Measurements from ENCODE around the gene IRF2BP2. TPM values are rescaled to one million over a fixed set of nuclear protein-coding genes. Genes with fewer than 3 reads are reported as not detected.
A peak's percentile ranks its signal among the peaks of the same experiment; 100 is the strongest.

IRF2BP2 gene
- total and polyA plus RNA-seq, 2 of the 13 experiments (the other 11 are each of a cell fraction or from before 2014, with no cell fraction given), result 140 to 147 TPM

- TF ChIP-seq ZBTB14 (CRISPR knock-in tag; IDR thresholded peaks at IDR 0.05), result peak; percentile 63; the same call in 1 of the 2 replicates
- TF ChIP-seq ZNF646 (CRISPR knock-in tag; IDR thresholded peaks at IDR 0.05), result peak; percentile 56; the same call in 1 of the 2 replicates
- no peak for TF ChIP-seq SETDB1 (CRISPR knock-in tag; IDR thresholded peaks at IDR 0.05; ENCODE audit: borderline replicate concordance)
- peak; percentile 37; the same call in 1 of the 2 replicates for TF ChIP-seq MNT (IDR thresholded peaks at IDR 0.05)
- peak; percentile 66; the same call in 1 of the 2 replicates for TF ChIP-seq ZNF607 (CRISPR knock-in tag; IDR thresholded peaks at IDR 0.05; ENCODE audit: borderline replicate concordance)
- TF ChIP-seq ZNF841 (CRISPR knock-in tag; IDR thresholded peaks at IDR 0.05; ENCODE audit: borderline replicate concordance), result 0 out of 2 replicates have a peak, but pooled peaks have one; percentile 65
- TF ChIP-seq CREB1 (IDR thresholded peaks at IDR 0.05), result peak; percentile 65
- TF ChIP-seq CREB1 (CRISPR knock-in tag; IDR thresholded peaks at IDR 0.05), result peak; percentile 72; the same call in 1 of the 2 replicates
- 0 out of 2 replicates have a peak, but pooled peaks have one; percentile 21 for TF ChIP-seq STAT5B (CRISPR knock-in tag; IDR thresholded peaks at IDR 0.05)
- peak; percentile 94 for TF ChIP-seq AHDC1 (CRISPR knock-in tag; IDR thresholded peaks at IDR 0.05; ENCODE audit: borderline replicate concordance)
- TF ChIP-seq PHF8 (CRISPR knock-in tag; IDR thresholded peaks at IDR 0.05), result peak; percentile 40
- TF ChIP-seq ZNF329 (CRISPR knock-in tag; IDR thresholded peaks at IDR 0.05; ENCODE audit: low read depth), result peak; percentile 58; the same call in 1 of the 2 replicates
- TF ChIP-seq HIVEP1 (CRISPR knock-in tag; IDR thresholded peaks at IDR 0.05), result peak; percentile 76; the same call in 1 of the 2 replicates
Observed at GRCh38 chr1:234612352-234613127, 2.6 kb upstream of the IRF2BP2 start (continued).

All from HepG2 (cell line).